Cardiac muscle cell (in vitro differentiated cells and primary cell): ENCODE results near the gene ITGA11. TPM values are rescaled to one million over a fixed set of nuclear protein-coding genes. Genes with fewer than 3 reads are reported as not detected.

Source experiments
- DNase-seq, 2 donors: peaks; one replicate each; pipeline versions ENCODE4 v3.0.0 to v3.0.0-alpha.2; 2010 to 2017; ENCODE audit warnings: low read depth in 1 of 2, low spot score in 1 of 2
- H3K27ac ChIP-seq: fragments of 200-600 bp; sonication (generic); 2 replicates; pipeline ENCODE4 v1.5.1; 2016
- H3K27me3 ChIP-seq: fragments of 200-600 bp; sonication (generic); 2 replicates; pipeline ENCODE4 v1.6.0; 2016; ENCODE audit warnings: control low read depth
- H3K36me3 ChIP-seq: fragments of 200-600 bp; sonication (generic); 2 replicates; pipeline ENCODE4 v1.5.1; 2016; ENCODE audit warnings: control low read depth
- H3K4me1 ChIP-seq: fragments of 200-600 bp; sonication (generic); 2 replicates; pipeline ENCODE4 v1.8.1; 2017; ENCODE audit warnings: low read depth, mild to moderate bottlenecking, mixed run types
- H3K4me3 ChIP-seq: fragments of 200-600 bp; sonication (generic); 2 replicates; pipeline ENCODE4 v1.5.1; 2016; ENCODE audit warnings: mild to moderate bottlenecking
- H3K9me3 ChIP-seq: fragments of 200-600 bp; sonication (generic); 2 replicates; pipeline ENCODE4 v1.5.1; 2017; ENCODE audit warnings: low read depth, mild to moderate bottlenecking, control low read depth
- CTCF ChIP-seq: IDR thresholded peaks from 2 replicates; pipeline ENCODE4 v1.5.1; 2012; ENCODE audit warnings: low read depth, mild to moderate bottlenecking, low read length
- polyA plus RNA-seq: library from polyadenylated mRNA; unstranded; fragments of >200 nt; fragmentation: Nextera tagmentation; extraction: Ambion mirVana; gene quantifications from 2 replicates; pipeline ENCODE4 v1.2.1, GENCODE V29; 2016
- total RNA-seq: library from RNA; depleted of rRNA; stranded (reverse); fragments of >200 nt; gene quantifications from 2 replicates; pipeline ENCODE4 v1.2.3, GENCODE V29; 2016

Gene ITGA11
- total and polyA plus RNA-seq, 2 experiments from 2014 or later, result 0.12 to 1.2 TPM

- Histone ChIP-seq H3K4me1 (no peaks in the 10 kb centered on the region), H3K9me3 (no peaks in the 10 kb centered on the region), H3K27me3 (no peaks in the 10 kb centered on the region), H3K4me3 (no peak overlapping the region), H3K36me3 (no peaks in the 10 kb centered on the region), H3K27ac (no peak overlapping the region)
- DNase-seq, result no peak
- TF ChIP-seq CTCF, result no peak
Observed at GRCh38 chr15:68326711-68327354, 105.1 kb downstream of the ITGA11 start.

- Histone ChIP-seq H3K9me3 (no peaks in the 10 kb centered on the region), H3K36me3 (no peaks in the 10 kb centered on the region), H3K27me3 (no peaks in the 10 kb centered on the region), H3K27ac (no peak overlapping the region), H3K4me1 (no peaks in the 10 kb centered on the region), H3K4me3 (no peak overlapping the region)
- DNase-seq, result no peak
- no peak for TF ChIP-seq CTCF
Observed at GRCh38 chr15:68325726-68326125, 106.2 kb downstream of the ITGA11 start.

GRCh38 chr15:68322796-68323195, 109.2 kb downstream of the ITGA11 start:
- Histone ChIP-seq H3K4me1 (no peaks in the 10 kb centered on the region), H3K9me3 (no peaks in the 10 kb centered on the region), H3K4me3 (no peak overlapping the region), H3K27ac (no peak overlapping the region), H3K36me3 (no peaks in the 10 kb centered on the region), H3K27me3 (no peaks in the 10 kb centered on the region)
- no peak for TF ChIP-seq CTCF
- DNase-seq, result no peak

- no peak for TF ChIP-seq CTCF
- H3K27me3 ChIP-seq, result no peaks in the 10 kb centered on the region
- no peak overlapping the region for H3K27ac ChIP-seq
- H3K4me1 ChIP-seq, result no peaks in the 10 kb centered on the region
- H3K4me3 ChIP-seq, result no peak overlapping the region
- no peak for DNase-seq
- no peaks in the 10 kb centered on the region for H3K36me3 ChIP-seq
- no peaks in the 10 kb centered on the region for H3K9me3 ChIP-seq
Observed at GRCh38 chr15:68321229-68321628, 110.7 kb downstream of the ITGA11 start.

- no peaks in the 10 kb centered on the region for H3K9me3 ChIP-seq
- DNase-seq, result no peak
- no peak for TF ChIP-seq CTCF
Observed at GRCh38 chr15:68319997-68320396, 112.0 kb downstream of the ITGA11 start.

More at GRCh38 chr15:68319997-68320396, 112.0 kb downstream of the ITGA11 start:
- no peaks in the 10 kb centered on the region for H3K4me1 ChIP-seq
- H3K36me3 ChIP-seq, result no peaks in the 10 kb centered on the region
- H3K4me3 ChIP-seq, result no peak overlapping the region
- H3K27ac ChIP-seq, result no peak overlapping the region
- no peaks in the 10 kb centered on the region for H3K27me3 ChIP-seq
